ENCODE results near the gene EPRS1. TPM values are rescaled to one million over a fixed set of nuclear protein-coding genes. Genes with fewer than 3 reads are reported as not detected.

The EPRS1 gene
- total and polyA plus RNA-seq, 2 of the 13 experiments (the other 11 are each of a cell fraction or from before 2014, with no cell fraction given): 86.1 to 124 TPM

DNA sequence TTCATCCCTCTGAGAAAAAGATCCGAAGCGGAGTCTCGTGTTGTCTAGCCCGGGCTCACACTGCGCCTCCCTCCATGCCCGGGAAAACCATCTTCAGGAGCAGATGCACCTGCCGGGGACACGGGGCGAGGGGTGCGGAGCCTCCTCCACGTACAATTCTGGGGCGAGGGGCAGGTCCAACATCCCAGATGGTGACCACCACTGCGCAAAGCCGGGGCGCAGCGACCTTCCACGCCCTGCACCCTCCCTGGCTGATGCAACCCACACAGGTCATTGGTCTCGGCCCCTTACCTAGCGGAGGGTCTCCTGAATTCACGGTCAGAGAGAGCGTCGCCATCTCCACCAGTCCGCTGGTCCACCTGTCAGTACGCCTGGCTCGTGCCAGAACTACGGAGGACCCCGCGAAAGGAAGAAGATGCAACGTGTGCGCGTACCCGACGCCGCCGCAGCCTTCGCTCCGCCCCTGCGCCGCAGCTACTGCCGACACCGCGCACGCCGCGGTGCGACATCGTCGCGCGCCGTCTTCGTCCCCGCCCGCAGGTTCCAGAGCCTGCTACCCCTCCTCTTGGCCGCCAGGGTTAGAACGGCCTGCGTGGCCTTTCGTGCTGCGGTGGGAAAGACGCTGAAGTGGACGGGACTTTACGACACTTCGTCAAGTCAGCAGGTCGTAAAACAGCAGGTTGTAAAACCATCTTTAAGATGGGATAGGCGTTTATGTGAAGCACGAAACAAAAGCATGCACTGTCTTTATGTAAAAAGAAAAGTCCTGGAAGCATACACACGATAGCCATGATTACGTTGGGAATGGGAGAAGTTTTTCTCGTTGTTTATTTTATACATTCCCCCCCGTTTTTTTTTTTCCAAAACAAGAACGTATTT lies at the start of gene EPRS1 (continued):
- TF ChIP-seq, protein P1, sequence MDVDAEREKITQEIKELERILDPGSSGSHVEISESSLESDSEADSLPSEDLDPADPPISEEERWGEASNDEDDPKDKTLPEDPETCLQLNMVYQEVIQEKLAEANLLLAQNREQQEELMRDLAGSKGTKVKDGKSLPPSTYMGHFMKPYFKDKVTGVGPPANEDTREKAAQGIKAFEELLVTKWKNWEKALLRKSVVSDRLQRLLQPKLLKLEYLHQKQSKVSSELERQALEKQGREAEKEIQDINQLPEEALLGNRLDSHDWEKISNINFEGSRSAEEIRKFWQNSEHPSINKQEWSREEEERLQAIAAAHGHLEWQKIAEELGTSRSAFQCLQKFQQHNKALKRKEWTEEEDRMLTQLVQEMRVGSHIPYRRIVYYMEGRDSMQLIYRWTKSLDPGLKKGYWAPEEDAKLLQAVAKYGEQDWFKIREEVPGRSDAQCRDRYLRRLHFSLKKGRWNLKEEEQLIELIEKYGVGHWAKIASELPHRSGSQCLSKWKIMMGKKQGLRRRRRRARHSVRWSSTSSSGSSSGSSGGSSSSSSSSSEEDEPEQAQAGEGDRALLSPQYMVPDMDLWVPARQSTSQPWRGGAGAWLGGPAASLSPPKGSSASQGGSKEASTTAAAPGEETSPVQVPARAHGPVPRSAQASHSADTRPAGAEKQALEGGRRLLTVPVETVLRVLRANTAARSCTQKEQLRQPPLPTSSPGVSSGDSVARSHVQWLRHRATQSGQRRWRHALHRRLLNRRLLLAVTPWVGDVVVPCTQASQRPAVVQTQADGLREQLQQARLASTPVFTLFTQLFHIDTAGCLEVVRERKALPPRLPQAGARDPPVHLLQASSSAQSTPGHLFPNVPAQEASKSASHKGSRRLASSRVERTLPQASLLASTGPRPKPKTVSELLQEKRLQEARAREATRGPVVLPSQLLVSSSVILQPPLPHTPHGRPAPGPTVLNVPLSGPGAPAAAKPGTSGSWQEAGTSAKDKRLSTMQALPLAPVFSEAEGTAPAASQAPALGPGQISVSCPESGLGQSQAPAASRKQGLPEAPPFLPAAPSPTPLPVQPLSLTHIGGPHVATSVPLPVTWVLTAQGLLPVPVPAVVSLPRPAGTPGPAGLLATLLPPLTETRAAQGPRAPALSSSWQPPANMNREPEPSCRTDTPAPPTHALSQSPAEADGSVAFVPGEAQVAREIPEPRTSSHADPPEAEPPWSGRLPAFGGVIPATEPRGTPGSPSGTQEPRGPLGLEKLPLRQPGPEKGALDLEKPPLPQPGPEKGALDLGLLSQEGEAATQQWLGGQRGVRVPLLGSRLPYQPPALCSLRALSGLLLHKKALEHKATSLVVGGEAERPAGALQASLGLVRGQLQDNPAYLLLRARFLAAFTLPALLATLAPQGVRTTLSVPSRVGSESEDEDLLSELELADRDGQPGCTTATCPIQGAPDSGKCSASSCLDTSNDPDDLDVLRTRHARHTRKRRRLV (CRISPR knock-in tag; IDR thresholded peaks at IDR 0.05): 0 out of 2 replicates have a peak, but pooled peaks have one; percentile 67
- TF ChIP-seq SP4 (CRISPR knock-in tag; IDR thresholded peaks at IDR 0.05) (peak; percentile 78), REL (CRISPR knock-in tag; conservative IDR thresholded peaks at IDR 0.05) (peak; percentile 93; the same call in 1 of the 2 replicates), POGZ (CRISPR knock-in tag; IDR thresholded peaks at IDR 0.05) (peak; percentile 95), ZNF577 (CRISPR knock-in tag; IDR thresholded peaks at IDR 0.05; ENCODE audit: borderline replicate concordance, low read depth) (no peak), ZNF17 (CRISPR knock-in tag; IDR thresholded peaks at IDR 0.05) (no peak), XBP1 (CRISPR knock-in tag; IDR thresholded peaks at IDR 0.05) (0 out of 2 replicates have a peak, but pooled peaks have one; percentile 61), ZNF10 (CRISPR knock-in tag; IDR thresholded peaks at IDR 0.05; ENCODE audit: borderline replicate concordance, low read depth) (no peak), MAZ (IDR thresholded peaks at IDR 0.05; ENCODE audit: borderline replicate concordance, low read depth, low read length) (peak; percentile 64; the same call in 1 of the 2 replicates), MAZ (CRISPR knock-in tag; IDR thresholded peaks at IDR 0.05; ENCODE audit: low read depth) (peak; percentile 89)
- TF ChIP-seq, protein P2, sequence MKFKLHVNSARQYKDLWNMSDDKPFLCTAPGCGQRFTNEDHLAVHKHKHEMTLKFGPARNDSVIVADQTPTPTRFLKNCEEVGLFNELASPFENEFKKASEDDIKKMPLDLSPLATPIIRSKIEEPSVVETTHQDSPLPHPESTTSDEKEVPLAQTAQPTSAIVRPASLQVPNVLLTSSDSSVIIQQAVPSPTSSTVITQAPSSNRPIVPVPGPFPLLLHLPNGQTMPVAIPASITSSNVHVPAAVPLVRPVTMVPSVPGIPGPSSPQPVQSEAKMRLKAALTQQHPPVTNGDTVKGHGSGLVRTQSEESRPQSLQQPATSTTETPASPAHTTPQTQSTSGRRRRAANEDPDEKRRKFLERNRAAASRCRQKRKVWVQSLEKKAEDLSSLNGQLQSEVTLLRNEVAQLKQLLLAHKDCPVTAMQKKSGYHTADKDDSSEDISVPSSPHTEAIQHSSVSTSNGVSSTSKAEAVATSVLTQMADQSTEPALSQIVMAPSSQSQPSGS (CRISPR knock-in tag; IDR thresholded peaks at IDR 0.05): no peak; the same call in none of the 2 replicates
- TF ChIP-seq, protein P3, sequence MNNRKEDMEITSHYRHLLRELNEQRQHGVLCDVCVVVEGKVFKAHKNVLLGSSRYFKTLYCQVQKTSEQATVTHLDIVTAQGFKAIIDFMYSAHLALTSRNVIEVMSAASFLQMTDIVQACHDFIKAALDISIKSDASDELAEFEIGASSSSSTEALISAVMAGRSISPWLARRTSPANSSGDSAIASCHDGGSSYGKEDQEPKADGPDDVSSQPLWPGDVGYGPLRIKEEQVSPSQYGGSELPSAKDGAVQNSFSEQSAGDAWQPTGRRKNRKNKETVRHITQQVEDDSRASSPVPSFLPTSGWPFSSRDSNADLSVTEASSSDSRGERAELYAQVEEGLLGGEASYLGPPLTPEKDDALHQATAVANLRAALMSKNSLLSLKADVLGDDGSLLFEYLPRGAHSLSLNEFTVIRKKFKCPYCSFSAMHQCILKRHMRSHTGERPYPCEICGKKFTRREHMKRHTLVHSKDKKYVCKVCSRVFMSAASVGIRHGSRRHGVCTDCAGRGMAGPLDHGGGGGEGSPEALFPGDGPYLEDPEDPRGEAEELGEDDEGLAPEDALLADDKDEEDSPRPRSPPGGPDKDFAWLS (CRISPR knock-in tag; IDR thresholded peaks at IDR 0.05; ENCODE audit: borderline replicate concordance): no peak
- TF ChIP-seq, protein P4, sequence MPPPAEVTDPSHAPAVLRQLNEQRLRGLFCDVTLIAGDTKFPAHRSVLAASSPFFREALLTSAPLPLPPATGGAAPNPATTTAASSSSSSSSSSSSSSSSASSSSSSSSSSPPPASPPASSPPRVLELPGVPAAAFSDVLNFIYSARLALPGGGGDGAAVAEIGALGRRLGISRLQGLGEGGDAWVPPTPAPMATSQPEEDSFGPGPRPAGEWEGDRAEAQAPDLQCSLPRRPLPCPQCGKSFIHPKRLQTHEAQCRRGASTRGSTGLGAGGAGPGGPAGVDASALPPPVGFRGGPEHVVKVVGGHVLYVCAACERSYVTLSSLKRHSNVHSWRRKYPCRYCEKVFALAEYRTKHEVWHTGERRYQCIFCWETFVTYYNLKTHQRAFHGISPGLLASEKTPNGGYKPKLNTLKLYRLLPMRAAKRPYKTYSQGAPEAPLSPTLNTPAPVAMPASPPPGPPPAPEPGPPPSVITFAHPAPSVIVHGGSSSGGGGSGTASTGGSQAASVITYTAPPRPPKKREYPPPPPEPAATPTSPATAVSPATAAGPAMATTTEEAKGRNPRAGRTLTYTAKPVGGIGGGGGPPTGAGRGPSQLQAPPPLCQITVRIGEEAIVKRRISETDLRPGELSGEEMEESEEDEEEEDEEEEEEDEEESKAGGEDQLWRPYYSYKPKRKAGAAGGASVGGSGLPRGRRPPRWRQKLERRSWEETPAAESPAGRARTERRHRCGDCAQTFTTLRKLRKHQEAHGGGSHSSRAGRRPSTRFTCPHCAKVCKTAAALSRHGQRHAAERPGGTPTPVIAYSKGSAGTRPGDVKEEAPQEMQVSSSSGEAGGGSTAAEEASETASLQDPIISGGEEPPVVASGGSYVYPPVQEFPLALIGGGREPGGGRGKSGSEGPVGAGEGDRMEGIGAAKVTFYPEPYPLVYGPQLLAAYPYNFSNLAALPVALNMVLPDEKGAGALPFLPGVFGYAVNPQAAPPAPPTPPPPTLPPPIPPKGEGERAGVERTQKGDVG (CRISPR knock-in tag; IDR thresholded peaks at IDR 0.05; ENCODE audit: borderline replicate concordance): peak; percentile 88; the same call in 1 of the 2 replicates
- TF ChIP-seq, protein P5, sequence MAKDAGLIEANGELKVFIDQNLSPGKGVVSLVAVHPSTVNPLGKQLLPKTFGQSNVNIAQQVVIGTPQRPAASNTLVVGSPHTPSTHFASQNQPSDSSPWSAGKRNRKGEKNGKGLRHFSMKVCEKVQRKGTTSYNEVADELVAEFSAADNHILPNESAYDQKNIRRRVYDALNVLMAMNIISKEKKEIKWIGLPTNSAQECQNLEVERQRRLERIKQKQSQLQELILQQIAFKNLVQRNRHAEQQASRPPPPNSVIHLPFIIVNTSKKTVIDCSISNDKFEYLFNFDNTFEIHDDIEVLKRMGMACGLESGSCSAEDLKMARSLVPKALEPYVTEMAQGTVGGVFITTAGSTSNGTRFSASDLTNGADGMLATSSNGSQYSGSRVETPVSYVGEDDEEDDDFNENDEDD (CRISPR knock-in tag; IDR thresholded peaks at IDR 0.05; ENCODE audit: borderline replicate concordance): peak; percentile 93
